ENCODE data around the gene INTS15.

INTS15 gene

DNA sequence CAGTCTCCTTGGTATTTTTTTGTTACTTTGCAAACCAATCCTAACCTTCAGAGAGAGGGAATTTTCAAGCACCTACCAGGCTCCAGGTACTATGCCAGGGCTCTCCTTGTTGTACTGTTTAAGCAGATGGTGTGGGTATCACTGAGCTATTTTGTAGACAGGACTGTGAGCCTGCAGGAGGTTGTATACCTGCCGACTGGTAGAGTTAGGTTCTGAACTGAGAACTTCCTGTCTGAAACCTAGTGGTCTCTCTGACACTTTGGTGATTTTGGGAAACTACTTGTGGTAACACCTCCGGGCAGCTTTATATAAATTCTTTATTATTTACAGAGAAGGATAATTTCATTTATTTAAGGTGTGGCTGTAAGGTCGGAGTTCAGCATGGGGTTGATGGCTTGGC, 30.1 kb downstream of the INTS15 start:
- DNase-seq (ENCODE audit: low read depth), result no peak
- TF ChIP-seq, protein P1, sequence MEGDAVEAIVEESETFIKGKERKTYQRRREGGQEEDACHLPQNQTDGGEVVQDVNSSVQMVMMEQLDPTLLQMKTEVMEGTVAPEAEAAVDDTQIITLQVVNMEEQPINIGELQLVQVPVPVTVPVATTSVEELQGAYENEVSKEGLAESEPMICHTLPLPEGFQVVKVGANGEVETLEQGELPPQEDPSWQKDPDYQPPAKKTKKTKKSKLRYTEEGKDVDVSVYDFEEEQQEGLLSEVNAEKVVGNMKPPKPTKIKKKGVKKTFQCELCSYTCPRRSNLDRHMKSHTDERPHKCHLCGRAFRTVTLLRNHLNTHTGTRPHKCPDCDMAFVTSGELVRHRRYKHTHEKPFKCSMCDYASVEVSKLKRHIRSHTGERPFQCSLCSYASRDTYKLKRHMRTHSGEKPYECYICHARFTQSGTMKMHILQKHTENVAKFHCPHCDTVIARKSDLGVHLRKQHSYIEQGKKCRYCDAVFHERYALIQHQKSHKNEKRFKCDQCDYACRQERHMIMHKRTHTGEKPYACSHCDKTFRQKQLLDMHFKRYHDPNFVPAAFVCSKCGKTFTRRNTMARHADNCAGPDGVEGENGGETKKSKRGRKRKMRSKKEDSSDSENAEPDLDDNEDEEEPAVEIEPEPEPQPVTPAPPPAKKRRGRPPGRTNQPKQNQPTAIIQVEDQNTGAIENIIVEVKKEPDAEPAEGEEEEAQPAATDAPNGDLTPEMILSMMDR (conservative IDR thresholded peaks at IDR 0.05; ENCODE audit: low read depth, low read length), result no peak
- no peak overlapping the region for H3K4me3 ChIP-seq (ENCODE audit: low read length)

DNA sequence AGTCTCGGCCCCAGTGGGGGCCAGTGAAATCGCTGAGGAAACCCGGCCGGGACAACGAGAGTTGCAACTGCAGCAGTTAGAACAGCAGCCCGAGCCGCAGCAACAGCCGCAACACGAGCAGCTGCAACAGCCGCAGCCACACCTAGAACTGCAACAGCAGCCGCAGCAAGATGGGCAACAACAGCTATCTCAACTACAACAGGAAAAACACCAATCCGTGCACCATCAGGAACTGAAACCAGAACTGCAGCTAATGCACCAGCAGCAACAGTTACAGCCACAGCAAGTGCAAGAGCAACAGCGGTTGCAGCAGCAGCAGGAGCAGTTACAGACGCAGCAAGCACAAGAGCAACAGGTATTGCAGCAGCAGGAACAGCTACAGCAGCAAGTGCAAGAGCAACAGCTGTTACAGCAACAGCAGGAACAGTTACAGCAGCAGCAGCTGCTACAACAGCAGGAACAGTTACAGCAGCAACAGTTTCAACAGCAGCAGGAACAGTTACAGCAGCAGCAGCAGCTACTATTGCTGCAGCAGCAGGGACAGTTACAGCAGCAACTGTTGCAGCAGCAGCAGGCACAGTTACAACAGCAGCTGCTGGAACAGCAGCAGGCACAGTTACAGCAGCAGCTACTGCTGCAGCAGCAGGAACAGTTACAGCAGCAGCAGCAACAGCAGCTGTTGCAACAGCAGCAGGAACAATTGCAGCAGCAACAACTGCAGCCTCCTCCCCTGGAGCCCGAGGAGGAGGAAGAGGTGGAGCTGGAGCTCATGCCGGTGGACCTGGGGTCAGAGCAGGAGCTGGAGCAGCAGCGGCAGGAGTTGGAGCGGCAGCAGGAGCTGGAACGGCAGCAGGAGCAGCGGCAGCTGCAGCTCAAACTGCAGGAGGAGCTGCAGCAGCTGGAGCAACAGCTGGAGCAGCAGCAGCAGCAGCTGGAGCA, 31.6 kb downstream of the INTS15 start:
- TF ChIP-seq, protein P1 (conservative IDR thresholded peaks at IDR 0.05; ENCODE audit: low read depth, low read length), result no peak
- no peak overlapping the region for H3K4me3 ChIP-seq (ENCODE audit: low read length)
- DNase-seq (ENCODE audit: low read depth), result no peak

GRCh38 chr7:6622134-6622710, 32.4 kb downstream of the INTS15 start:
- H3K4me3 ChIP-seq (ENCODE audit: low read length), result no peak overlapping the region
- DNase-seq (ENCODE audit: low read depth), result no peak
- TF ChIP-seq, protein P1 (conservative IDR thresholded peaks at IDR 0.05; ENCODE audit: low read depth, low read length), result no peak

- H3K4me3 ChIP-seq (ENCODE audit: low read length), result no peak overlapping the region
- DNase-seq (ENCODE audit: low read depth), result no peak
- TF ChIP-seq, protein P1 (conservative IDR thresholded peaks at IDR 0.05; ENCODE audit: low read depth, low read length), result no peak
Observed at GRCh38 chr7:6623589-6624245, 33.9 kb downstream of the INTS15 start.

DNA sequence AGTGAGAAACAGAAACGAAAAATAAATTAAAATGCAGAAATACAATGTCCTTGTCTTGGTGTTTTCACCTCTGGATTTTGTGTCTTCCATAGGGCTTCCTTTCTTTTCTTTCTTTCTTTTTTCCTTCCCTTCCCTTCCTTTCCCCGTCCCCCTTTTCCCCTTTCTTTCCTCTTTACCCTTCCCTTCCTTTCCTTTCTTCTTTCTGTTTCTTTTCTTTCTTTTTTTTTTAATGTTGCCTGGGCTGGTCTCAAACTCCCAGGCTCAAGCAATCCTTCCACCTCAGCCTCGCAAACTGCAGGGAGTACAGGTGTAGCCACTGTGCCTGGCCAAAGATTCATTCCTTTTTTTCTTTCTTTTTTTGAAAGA, 34.4 kb downstream of the INTS15 start:
- TF ChIP-seq, protein P1 (conservative IDR thresholded peaks at IDR 0.05; ENCODE audit: low read depth, low read length), result no peak
- no peak for DNase-seq (ENCODE audit: low read depth)
- no peak overlapping the region for H3K4me3 ChIP-seq (ENCODE audit: low read length)

GRCh38 chr7:6628045-6628444, 38.2 kb downstream of the INTS15 start:
- no peak for DNase-seq (ENCODE audit: low read depth)
- no peak overlapping the region for H3K4me3 ChIP-seq (ENCODE audit: low read length)
- TF ChIP-seq, protein P1 (conservative IDR thresholded peaks at IDR 0.05; ENCODE audit: low read depth, low read length), result no peak

Measured in retinal pigment epithelial cell (primary cell).